GM06990 (cell line): ENCODE results near the gene FGF19.
"Not testable (repeated sequence)": the region's sequence is repeated elsewhere in the genome, so short reads cannot be mapped to it uniquely, and the experiment has no call there.

Source experiments
- DNase-seq: peaks from one replicate; pipeline ENCODE4 v3.0.0-alpha.2; 2011; ENCODE audit not compliant: insufficient read length; ENCODE audit errors: extremely low read depth
- H3K27me3 ChIP-seq: replicated peaks from 2 replicates; pipeline ENCODE4 v1.6.0; 2011; ENCODE audit warnings: low read length; ENCODE audit not compliant: control insufficient read depth, insufficient read depth
- H3K36me3 ChIP-seq: 2 replicates; pipeline ENCODE4 v1.5.1; 2011; ENCODE audit warnings: low read length; ENCODE audit not compliant: control insufficient read depth, insufficient read depth
- H3K4me3 ChIP-seq: replicated peaks from 2 replicates; pipeline ENCODE4 v1.5.1; 2011; ENCODE audit warnings: low read depth, mild to moderate bottlenecking, control low read depth, low read length
- CTCF ChIP-seq: IDR thresholded peaks from 2 replicates; pipeline ENCODE4 v1.5.1; 2011; ENCODE audit warnings: low read length, control low read depth, mild to moderate bottlenecking, inconsistent platforms; ENCODE audit not compliant: insufficient read depth, poor library complexity, severe bottlenecking

FGF19 gene

GRCh38 chr11:69697861-69698260 lies 6.0 kb downstream of the FGF19 start:
- Histone ChIP-seq H3K27me3 (no peaks in the 10 kb centered on the region; the same call in 1 of the 2 replicates), H3K36me3 (no peaks in the 10 kb centered on the region), H3K4me3 (no peak overlapping the region)
- no peak for DNase-seq
- TF ChIP-seq CTCF, result no peak

DNA sequence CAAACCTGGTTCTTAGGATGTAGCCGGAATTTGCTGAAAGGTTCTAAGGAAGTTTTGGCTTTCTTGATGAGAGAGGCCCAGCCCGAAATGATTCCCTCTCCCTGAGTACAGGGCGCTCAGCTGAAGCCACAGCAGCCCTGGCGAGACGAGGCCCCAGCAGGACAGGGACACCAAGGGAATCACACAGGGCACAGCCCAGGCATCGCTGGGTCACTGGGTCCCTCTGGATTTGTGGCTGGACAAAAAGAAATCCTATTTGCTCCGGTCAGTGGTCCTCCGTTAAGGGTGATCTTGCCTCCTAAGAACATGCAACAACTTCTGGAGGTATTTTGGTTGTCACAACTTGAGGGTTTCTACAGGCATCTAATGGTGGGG lies 6.4 kb downstream of the FGF19 start:
- DNase-seq, result no peak
- Histone ChIP-seq H3K36me3 (no peaks in the 10 kb centered on the region), H3K27me3 (no peaks in the 10 kb centered on the region; the same call in 1 of the 2 replicates), H3K4me3 (no peak overlapping the region)
- no peak for TF ChIP-seq CTCF

DNA sequence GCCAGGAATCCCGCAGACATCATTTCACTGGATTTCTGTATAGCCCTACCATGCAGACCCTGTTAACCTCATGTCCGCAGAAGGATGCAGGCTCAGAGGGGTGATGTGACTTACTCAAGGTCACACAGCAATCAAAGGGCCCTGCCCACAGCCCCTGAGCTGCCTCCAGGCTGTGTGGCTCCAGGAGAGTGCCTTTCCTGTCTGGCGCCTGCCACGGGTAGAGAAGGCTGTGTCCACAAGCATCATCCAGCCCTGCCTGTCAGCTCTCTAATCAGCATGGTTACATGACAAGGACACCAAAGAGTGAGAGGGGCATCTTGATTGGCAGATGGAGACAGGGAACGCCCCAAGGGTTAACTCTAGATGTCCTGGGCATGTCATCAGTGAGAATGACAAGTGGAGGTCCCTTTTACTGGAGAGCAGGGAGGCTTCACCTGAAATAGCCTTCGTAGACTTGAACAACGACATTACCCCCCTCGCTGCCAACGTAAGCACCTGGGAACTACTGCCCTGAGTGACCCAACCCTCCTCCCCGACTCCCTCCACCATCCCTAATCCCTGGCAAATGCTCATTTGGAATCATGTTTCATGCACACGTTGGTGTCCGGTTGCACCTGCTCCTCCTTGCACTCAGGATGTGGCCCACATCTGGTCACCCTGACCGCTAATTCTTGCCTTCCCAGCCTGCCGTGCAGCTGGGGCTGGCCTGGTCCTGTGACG lies 6.9 kb downstream of the FGF19 start:
- no peak for DNase-seq
- Histone ChIP-seq H3K27me3 (no peaks in the 10 kb centered on the region; the same call in 1 of the 2 replicates), H3K36me3 (no peaks in the 10 kb centered on the region), H3K4me3 (no peak overlapping the region)
- TF ChIP-seq CTCF, result no peak

DNA sequence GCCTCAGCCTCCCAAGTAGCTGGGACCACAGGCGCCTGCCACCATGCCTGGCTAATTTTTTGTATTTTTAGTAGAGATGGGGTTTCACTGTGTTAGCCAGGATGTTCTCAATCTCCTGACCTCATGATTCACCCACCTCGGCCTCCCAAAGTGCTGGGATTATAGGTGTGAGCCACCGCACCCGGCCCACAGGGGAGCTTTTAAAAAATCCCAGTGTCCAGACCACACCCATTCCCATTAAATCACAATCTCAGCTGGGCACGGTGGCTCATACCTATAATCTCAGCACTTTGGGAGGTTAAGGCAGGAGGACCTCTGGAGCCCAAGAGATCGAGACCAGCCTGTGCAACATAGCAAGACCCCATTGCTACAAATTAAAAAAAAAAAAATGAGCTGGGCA lies 7.8 kb downstream of the FGF19 start:
- H3K27me3 ChIP-seq, H3K36me3 ChIP-seq, H3K4me3 ChIP-seq, DNase-seq: not testable (repeated sequence)

DNA sequence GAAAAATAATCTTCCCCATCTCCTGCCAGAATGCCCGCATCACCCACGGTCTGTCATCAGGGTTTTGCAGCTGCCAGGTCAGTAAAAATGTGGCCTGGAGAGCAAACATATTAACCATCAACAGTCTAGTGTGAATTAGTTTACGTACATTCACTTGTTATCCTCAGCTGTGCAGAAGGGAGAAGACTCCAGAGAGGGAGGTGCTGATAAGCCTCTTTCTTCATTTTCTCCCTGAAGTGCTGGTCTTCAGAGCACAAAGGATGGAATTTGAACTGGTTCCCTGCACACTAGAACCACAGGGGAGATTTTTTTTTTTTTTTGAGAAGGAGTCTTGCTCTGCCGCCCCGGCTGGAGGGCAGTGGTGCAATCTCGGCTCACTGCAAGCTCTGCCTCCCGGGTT lies 8.2 kb downstream of the FGF19 start:
- no peak for TF ChIP-seq CTCF
- Histone ChIP-seq H3K36me3 (no peaks in the 10 kb centered on the region), H3K27me3 (no peaks in the 10 kb centered on the region; the same call in 1 of the 2 replicates), H3K4me3 (no peak overlapping the region)
- DNase-seq, result no peak

DNA sequence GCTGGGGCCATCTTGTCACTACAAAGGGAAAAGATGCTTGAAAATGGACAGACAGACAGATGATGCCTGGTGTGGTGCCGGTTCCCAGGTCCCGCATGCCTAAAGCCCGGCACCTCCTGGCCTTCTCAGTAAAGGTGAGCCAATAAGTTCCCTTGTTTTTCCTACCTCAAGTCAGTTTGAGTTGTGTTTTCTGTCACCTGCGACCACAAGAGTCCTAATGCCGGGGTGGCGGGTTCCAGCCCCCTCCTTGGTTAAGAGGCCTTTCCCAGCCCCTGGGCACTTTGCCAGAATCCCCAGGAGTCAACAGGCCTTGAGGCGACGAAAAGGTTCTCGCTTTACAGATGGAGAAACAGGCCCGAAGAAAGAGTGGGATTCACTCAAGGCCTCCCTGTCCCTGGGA lies 9.0 kb downstream of the FGF19 start:
- Histone ChIP-seq H3K4me3 (no peak overlapping the region), H3K27me3 (no peaks in the 10 kb centered on the region; the same call in 1 of the 2 replicates), H3K36me3 (no peaks in the 10 kb centered on the region)
- no peak for DNase-seq
- no peak for TF ChIP-seq CTCF
